Keratinocyte (primary cell): Measurements from ENCODE around the gene DMD. TPM values are rescaled to one million over a fixed set of nuclear protein-coding genes. Genes with fewer than 3 reads are reported as not detected.

Experiments used
- DNase-seq: peaks from one replicate; pipeline ENCODE4 v3.0.0-alpha.2; 2011; ENCODE audit warnings: low read depth, missing footprints, low spot score
- FAIRE-seq: peaks from 2 replicates; lab custom pipeline; 2011; peaks lifted over from hg19 to GRCh38; lab: Jason Lieb, UNC
- H2AFZ ChIP-seq: 2 replicates; pipeline ENCODE4 v1.6.0; 2012; ENCODE audit warnings: low read length, control low read depth, inconsistent platforms; ENCODE audit not compliant: control insufficient read depth
- H3K27ac ChIP-seq: 2 replicates; pipeline ENCODE4 v1.5.1; 2011; ENCODE audit warnings: low read length; ENCODE audit not compliant: control insufficient read depth, insufficient read depth
- H3K27me3 ChIP-seq: 3 replicates; pipeline ENCODE4 v1.6.0; 2011; ENCODE audit warnings: low read length; ENCODE audit not compliant: control insufficient read depth, insufficient read depth; ENCODE audit errors: extremely low read depth
- H3K36me3 ChIP-seq, 2 experiments: 2 replicates in 1 of 2; 3 replicates in 1 of 2; pipeline ENCODE4 v1.5.1; 2011; ENCODE audit warnings: low read length in 2 of 2, mild to moderate bottlenecking in 1 of 2; ENCODE audit not compliant: control insufficient read depth in 2 of 2, insufficient read depth in 2 of 2; ENCODE audit errors: extremely low read depth in 1 of 2
- H3K4me1 ChIP-seq: 3 replicates; pipeline ENCODE4 v1.5.1; 2011; ENCODE audit warnings: low read length; ENCODE audit not compliant: control insufficient read depth, insufficient read depth; ENCODE audit errors: extremely low read depth
- H3K4me2 ChIP-seq: 3 replicates; pipeline ENCODE4 v1.6.0; 2011; ENCODE audit warnings: low read depth, low read length; ENCODE audit not compliant: control insufficient read depth, insufficient read depth; ENCODE audit errors: extremely low read depth
- H3K4me3 ChIP-seq, 3 experiments: fragments of 200-600 bp in 1 of 3; sonication (generic) in 1 of 3; 2 replicates in 2 of 3; 3 replicates in 1 of 3; pipeline ENCODE4 v1.5.1; 2011 to 2016; ENCODE audit warnings: low read length in 3 of 3, mild to moderate bottlenecking in 3 of 3, control low read depth in 2 of 3, inconsistent platforms in 1 of 3, low read depth in 1 of 3, mixed read lengths in 1 of 3, mixed run types in 1 of 3, moderate library complexity in 1 of 3; ENCODE audit not compliant: control insufficient read depth in 2 of 3, insufficient read depth in 2 of 3; ENCODE audit errors: extremely low read depth in 1 of 3
- H3K79me2 ChIP-seq: 2 replicates; pipeline ENCODE4 v1.6.0; 2012; ENCODE audit warnings: low read length; ENCODE audit not compliant: control insufficient read depth, insufficient read depth
- H3K9ac ChIP-seq: 3 replicates; pipeline ENCODE4 v1.6.0; 2011; ENCODE audit warnings: low read length; ENCODE audit not compliant: control insufficient read depth, insufficient read depth; ENCODE audit errors: extremely low read depth
- H3K9me1 ChIP-seq: 3 replicates; pipeline ENCODE4 v1.6.0; 2011; ENCODE audit warnings: low read length; ENCODE audit not compliant: control insufficient read depth, insufficient read depth; ENCODE audit errors: extremely low read depth
- H3K9me3 ChIP-seq: 2 replicates; pipeline ENCODE4 v1.5.1; 2012; ENCODE audit warnings: low read depth, low read length; ENCODE audit not compliant: control insufficient read depth
- H4K20me1 ChIP-seq: 3 replicates; pipeline ENCODE4 v1.6.0; 2011; ENCODE audit warnings: low read length; ENCODE audit not compliant: control insufficient read depth, insufficient read depth; ENCODE audit errors: extremely low read depth
- EZH2 ChIP-seq: IDR thresholded peaks from one replicate; pipeline ENCODE4 v1.6.1; 2012; ENCODE audit warnings: inconsistent platforms, mild to moderate bottlenecking, low read length, moderate library complexity
- dilution Hi-C: fragments of 300-500 bp; cut with MboI; formaldehyde crosslinking; loops from one replicate; pipeline ENCODE4 v1.7.0; 2020; ENCODE audit warnings: low sequenced_read_pairs; ENCODE audit not compliant: extremely low pct_ligation_motif_present
- polyA plus RNA-seq, 5 experiments: library from polyadenylated mRNA; depleted of rRNA in 3 of 5; stranded (reverse) in 3 of 5; stranded (forward) in 1 of 5; unstranded in 1 of 5; fragments of >200 nt; gene quantifications; 1 replicate in 1 of 5; 2 replicates in 3 of 5; 3 replicates in 1 of 5; pipeline versions ENCODE4 v1.2.1 to v1.2.3, GENCODE V29; 2011 to 2012; ENCODE audit warnings: missing spikeins in 2 of 5, low read depth in 1 of 5, low replicate concordance in 1 of 5
- TF ChIP-seq, protein P1 (sequence below), 3 experiments: IDR thresholded peaks in 1 of 3; conservative IDR thresholded peaks in 1 of 3; optimal IDR thresholded peaks in 1 of 3; 2 replicates in 2 of 3; 3 replicates in 1 of 3; pipeline versions ENCODE3 to v1.5.1; 2011; ENCODE audit warnings: low read length in 3 of 3, mild to moderate bottlenecking in 3 of 3, moderate library complexity in 2 of 3, control low read depth in 1 of 3, inconsistent platforms in 1 of 3; ENCODE audit not compliant: insufficient read depth in 2 of 3; ENCODE audit errors: extremely low read depth in 1 of 3

Gene DMD
- polyA plus RNA-seq, 1 donor (not counting 4 experiments of a cell fraction or from before 2014, with no cell fraction given) = 8.9 TPM

DNA sequence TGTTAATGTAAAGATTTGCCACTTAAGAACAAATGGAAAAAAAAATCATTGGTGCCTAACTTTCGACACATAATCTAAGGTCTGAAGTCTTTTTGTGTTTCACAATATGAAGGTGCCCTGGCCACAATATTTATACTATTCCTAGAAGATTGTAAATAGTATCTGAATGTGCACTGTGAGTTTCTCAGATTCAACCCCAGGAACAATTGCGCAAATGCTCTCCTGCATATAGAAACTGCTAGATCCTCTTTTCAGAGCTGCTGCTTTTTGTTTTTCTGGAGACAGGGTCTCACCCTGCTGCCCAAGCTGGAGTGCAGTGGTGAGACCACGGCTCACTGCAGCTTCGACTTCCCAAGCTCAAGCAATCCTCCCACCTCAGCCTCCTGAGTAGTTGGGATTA, 1659.4 kb downstream of the DMD start:
- no peak overlapping the region for H3K27ac ChIP-seq
- DNase-seq (no peak), FAIRE-seq (no peak)
- no peak overlapping the region for H2AFZ ChIP-seq
- H3K9ac ChIP-seq = no peak overlapping the region
- dilution Hi-C loops = no loop called here
- TF ChIP-seq, protein P1, sequence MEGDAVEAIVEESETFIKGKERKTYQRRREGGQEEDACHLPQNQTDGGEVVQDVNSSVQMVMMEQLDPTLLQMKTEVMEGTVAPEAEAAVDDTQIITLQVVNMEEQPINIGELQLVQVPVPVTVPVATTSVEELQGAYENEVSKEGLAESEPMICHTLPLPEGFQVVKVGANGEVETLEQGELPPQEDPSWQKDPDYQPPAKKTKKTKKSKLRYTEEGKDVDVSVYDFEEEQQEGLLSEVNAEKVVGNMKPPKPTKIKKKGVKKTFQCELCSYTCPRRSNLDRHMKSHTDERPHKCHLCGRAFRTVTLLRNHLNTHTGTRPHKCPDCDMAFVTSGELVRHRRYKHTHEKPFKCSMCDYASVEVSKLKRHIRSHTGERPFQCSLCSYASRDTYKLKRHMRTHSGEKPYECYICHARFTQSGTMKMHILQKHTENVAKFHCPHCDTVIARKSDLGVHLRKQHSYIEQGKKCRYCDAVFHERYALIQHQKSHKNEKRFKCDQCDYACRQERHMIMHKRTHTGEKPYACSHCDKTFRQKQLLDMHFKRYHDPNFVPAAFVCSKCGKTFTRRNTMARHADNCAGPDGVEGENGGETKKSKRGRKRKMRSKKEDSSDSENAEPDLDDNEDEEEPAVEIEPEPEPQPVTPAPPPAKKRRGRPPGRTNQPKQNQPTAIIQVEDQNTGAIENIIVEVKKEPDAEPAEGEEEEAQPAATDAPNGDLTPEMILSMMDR (optimal IDR thresholded peaks at IDR 0.05 in 1 of 3, IDR thresholded peaks at IDR 0.05 in 1 of 3, conservative IDR thresholded peaks at IDR 0.05 in 1 of 3; ENCODE audit: extremely low read depth in 1 of 3, insufficient read depth in 2 of 3, low read length in 3 of 3) = no peak
- no peak for TF ChIP-seq EZH2
- no peak overlapping the region for H3K4me2 ChIP-seq
- no peaks in the 10 kb centered on the region for H3K4me1 ChIP-seq
- no peaks in the 10 kb centered on the region for H3K36me3 ChIP-seq
- H3K27me3 ChIP-seq = no peaks in the 10 kb centered on the region
- H3K4me3 ChIP-seq = no peak overlapping the region
- no peaks in the 10 kb centered on the region for H4K20me1 ChIP-seq
- H3K79me2 ChIP-seq = no peaks in the 10 kb centered on the region
- no peaks in the 10 kb centered on the region for H3K9me1 ChIP-seq
- H3K9me3 ChIP-seq = no peaks in the 10 kb centered on the region

DNA sequence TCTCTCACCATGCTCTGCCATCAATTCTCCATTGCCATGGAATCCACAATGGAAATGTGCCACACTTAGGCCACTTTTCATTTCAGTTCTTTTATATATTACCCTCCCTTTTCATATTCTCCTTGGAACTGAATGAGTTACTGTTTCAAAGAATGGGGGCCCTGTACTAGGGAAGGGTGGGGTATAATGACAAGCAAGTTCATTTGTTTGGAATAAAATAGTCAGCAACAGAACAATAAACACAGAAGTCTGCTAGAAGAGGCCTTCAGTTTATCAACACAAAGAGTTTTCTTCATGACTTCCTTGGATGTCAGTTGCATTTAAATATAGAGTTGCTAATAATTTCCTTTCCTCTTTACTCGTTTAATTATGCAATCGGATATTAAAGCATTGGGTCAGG, 1661.2 kb downstream of the DMD start:
- H2AFZ ChIP-seq = no peak overlapping the region

More for the DNA sequence above, 1661.2 kb downstream of the DMD start:
- no peaks in the 10 kb centered on the region for H3K79me2 ChIP-seq
- no peaks in the 10 kb centered on the region for H3K36me3 ChIP-seq
- no peak for TF ChIP-seq EZH2
- TF ChIP-seq, protein P1 (optimal IDR thresholded peaks at IDR 0.05 in 1 of 3, IDR thresholded peaks at IDR 0.05 in 1 of 3, conservative IDR thresholded peaks at IDR 0.05 in 1 of 3; ENCODE audit: extremely low read depth in 1 of 3, insufficient read depth in 2 of 3, low read length in 3 of 3) = no peak
- H3K4me2 ChIP-seq = no peak overlapping the region
- H3K9me3 ChIP-seq = no peaks in the 10 kb centered on the region
- H3K4me1 ChIP-seq = peaks cover 9% of the 10 kb centered on the region
- H3K27ac ChIP-seq = no peak overlapping the region
- DNase-seq = no peak
- FAIRE-seq = no peak
- H3K9ac ChIP-seq = no peak overlapping the region
- no peaks in the 10 kb centered on the region for H3K9me1 ChIP-seq
- dilution Hi-C loops = no loop called here
- H3K4me3 ChIP-seq = no peak overlapping the region
- no peaks in the 10 kb centered on the region for H4K20me1 ChIP-seq
- no peaks in the 10 kb centered on the region for H3K27me3 ChIP-seq
